AG04450 (cell line): Measurements from ENCODE around the gene MRPL57. TPM values are rescaled to one million over a fixed set of nuclear protein-coding genes. Genes with fewer than 3 reads are reported as not detected.
"Not testable (repeated sequence)": the region's sequence is repeated elsewhere in the genome, so short reads cannot be mapped to it uniquely, and the experiment has no call there.

Experiments used
- CTCF ChIA-PET: fragments of 300-600, 350-600 bp; formaldehyde crosslinking; extraction: SDS; loops from one replicate; lab custom pipeline; 2022; ENCODE audit warnings: antibody characterized with exemption, inconsistent platforms; lab: Charles Lee
- POLR2A ChIA-PET: fragments of 350-600 bp; formaldehyde crosslinking; extraction: SDS; loops from one replicate; lab custom pipeline; 2021; ENCODE audit warnings: antibody characterized with exemption, inconsistent platforms; lab: Yijun Ruan, JAX
- DNase-seq: peaks from one replicate; pipeline ENCODE4 v3.0.0-alpha.2; 2011; ENCODE audit warnings: low read depth, low spot score
- H3K27ac ChIP-seq: one replicate; pipeline ENCODE4 v1.5.1; 2012; ENCODE audit warnings: low read depth, low read length, control low read depth
- H3K27me3 ChIP-seq: one replicate; pipeline ENCODE4 v1.6.0; 2012; ENCODE audit warnings: low read length; ENCODE audit not compliant: control insufficient read depth, insufficient read depth
- H3K4me3 ChIP-seq: 2 replicates; pipeline ENCODE4 v1.5.1; 2011; ENCODE audit warnings: mild to moderate bottlenecking, low read depth, low read length, control low read depth
- H3K9me3 ChIP-seq: 2 replicates; pipeline ENCODE4 v1.5.1; 2012; ENCODE audit warnings: low read length; ENCODE audit not compliant: control insufficient read depth, insufficient read depth
- CTCF ChIP-seq: IDR thresholded peaks from 2 replicates; pipeline ENCODE4 v1.5.1; 2011; ENCODE audit warnings: low read depth, low read length, control low read depth, inconsistent platforms
- polyA plus RNA-seq: library from polyadenylated mRNA; depleted of rRNA; stranded (reverse); fragments of >200 nt; gene quantifications from 2 replicates; pipeline ENCODE4 v1.2.3, GENCODE V29; 2011

Gene MRPL57
- polyA plus RNA-seq, 1 experiment = 15.6 TPM

- POLR2A ChIA-PET, CTCF ChIA-PET: not testable (repeated sequence)
Measured at GRCh38 chr13:21198391-21198790, 21.9 kb downstream of the MRPL57 start.

GRCh38 chr13:21201456-21202190 lies 25.2 kb downstream of the MRPL57 start:
- H3K4me3 ChIP-seq, POLR2A ChIA-PET, H3K9me3 ChIP-seq: not testable (repeated sequence)

More at GRCh38 chr13:21198391-21198790, 21.9 kb downstream of the MRPL57 start:
- H3K4me3 ChIP-seq, H3K27me3 ChIP-seq, DNase-seq, H3K9me3 ChIP-seq, H3K27ac ChIP-seq: not testable (repeated sequence)

GRCh38 chr13:21202767-21203531 lies 26.5 kb downstream of the MRPL57 start:
- POLR2A ChIA-PET = no interaction called here
- TF ChIP-seq CTCF = no peak
- Histone ChIP-seq H3K27ac (no peak overlapping the region), H3K4me3 (no peak overlapping the region), H3K9me3 (peaks cover 6% of the 10 kb centered on the region), H3K27me3 (no peaks in the 10 kb centered on the region)
- CTCF ChIA-PET = interaction anchor here (0.6 kb wide), 1 partner anchor 273 kb away, joined by 3 read pairs; no protein-coding TSS in a partner anchor
- DNase-seq = no peak

More at GRCh38 chr13:21201456-21202190, 25.2 kb downstream of the MRPL57 start:
- DNase-seq, H3K27me3 ChIP-seq, CTCF ChIA-PET, H3K27ac ChIP-seq: not testable (repeated sequence)

- Histone ChIP-seq H3K27ac (no peak overlapping the region), H3K4me3 (no peak overlapping the region), H3K27me3 (peaks cover 5% of the 10 kb centered on the region), H3K9me3 (peaks cover 3% of the 10 kb centered on the region; the same call in 1 of the 2 replicates)
- DNase-seq = no peak
- no peak for TF ChIP-seq CTCF
- CTCF ChIA-PET = no interaction called here
- POLR2A ChIA-PET = no interaction called here
Measured at GRCh38 chr13:21208652-21209154, 32.2 kb downstream of the MRPL57 start.

GRCh38 chr13:21212138-21212775 lies 35.8 kb downstream of the MRPL57 start:
- no peak overlapping the region for H3K4me3 ChIP-seq
- ChIA-PET CTCF (no interaction called here), POLR2A (no interaction called here)
- peaks cover 9% of the 10 kb centered on the region for H3K27me3 ChIP-seq
- no peak for DNase-seq
- H3K27ac ChIP-seq = no peak overlapping the region
- TF ChIP-seq CTCF = no peak
- peaks cover 3% of the 10 kb centered on the region; the same call in 1 of the 2 replicates for H3K9me3 ChIP-seq

- POLR2A ChIA-PET = not testable (repeated sequence)
Measured at GRCh38 chr13:21215419-21215818, 39.0 kb downstream of the MRPL57 start.

More at GRCh38 chr13:21215419-21215818, 39.0 kb downstream of the MRPL57 start:
- H3K4me3 ChIP-seq, H3K27me3 ChIP-seq, CTCF ChIA-PET, H3K27ac ChIP-seq, H3K9me3 ChIP-seq, DNase-seq: not testable (repeated sequence)
